HepG2 (cell line): ENCODE data around the gene DAZL. TPM values are rescaled to one million over a fixed set of nuclear protein-coding genes. Genes with fewer than 3 reads are reported as not detected.

Experiments
- ATAC-seq: fragments of 200-7000 bp; cut with Tn5 transposase; 3 replicates; pipeline ENCODE4 v1.9.1; 2020; ENCODE audit warnings: mild to moderate bottlenecking, moderate library complexity
- BruUV-seq: library from RNA; stranded (reverse); fragments of 400-500 nt; replicated peaks from 2 replicates; lab custom pipeline; 2021; lab: Mats Ljungman, UMichigan
- CTCF ChIA-PET: fragments of 300-600 bp; formaldehyde crosslinking; extraction: SDS; loops from one replicate; lab custom pipeline; 2021; ENCODE audit warnings: low total read pairs, inconsistent platforms, low intra/inter-chr PET ratio; lab: Yijun Ruan, JAX
- POLR2A ChIA-PET: fragments of 350-600 bp; sonication (Branson Sonifier 250); formaldehyde crosslinking; loops from one replicate; lab custom pipeline; 2020; ENCODE audit warnings: antibody characterized with exemption, inconsistent platforms; lab: Yijun Ruan, JAX
- DNase-seq: peaks from one replicate; pipeline ENCODE4 v3.0.0-alpha.2; 2015; ENCODE audit warnings: low spot score
- FAIRE-seq: peaks from 3 replicates; lab custom pipeline; 2011; peaks lifted over from hg19 to GRCh38; lab: Jason Lieb, UNC
- H2AFZ ChIP-seq: one replicate; pipeline ENCODE4 v1.6.1; 2011; ENCODE audit warnings: low read length, inconsistent platforms
- H3K27ac ChIP-seq: fragments of 300-600 bp; 3 replicates; pipeline ENCODE4 v1.8.0; 2011; ENCODE audit warnings: mixed run types, mild to moderate bottlenecking, mixed read lengths, low read length, inconsistent platforms; ENCODE audit not compliant: insufficient read depth; ENCODE audit errors: extremely low read length
- H3K27me3 ChIP-seq, 2 experiments: fragments of 200-600 bp in 1 of 2; 2 replicates in 1 of 2; 3 replicates in 1 of 2; pipeline versions ENCODE4 v1.6.0 to v1.8.0; 2011; ENCODE audit warnings: low read length in 2 of 2, mild to moderate bottlenecking in 2 of 2, moderate library complexity in 2 of 2, inconsistent platforms in 1 of 2; ENCODE audit not compliant: insufficient read depth in 2 of 2, control insufficient read depth in 1 of 2
- H3K36me3 ChIP-seq, 2 experiments: fragments of 200-600 bp in 1 of 2; replicated peaks in 1 of 2; 2 replicates in 1 of 2; 3 replicates in 1 of 2; pipeline versions ENCODE4 v1.5.1 to v1.8.0; 2011; ENCODE audit warnings: low read length in 2 of 2, inconsistent platforms in 1 of 2; ENCODE audit not compliant: insufficient read depth in 2 of 2, control insufficient read depth in 1 of 2
- H3K4me1 ChIP-seq: 2 replicates; pipeline ENCODE4 v1.5.1; 2012; ENCODE audit warnings: low read length, inconsistent platforms; ENCODE audit not compliant: insufficient read depth
- H3K4me2 ChIP-seq: 2 replicates; pipeline ENCODE4 v1.6.0; 2011; ENCODE audit warnings: low read depth, low read length, inconsistent platforms
- H3K4me3 ChIP-seq, 3 experiments: fragments of 200-600 bp in 1 of 3; sonication (generic), shearing (Covaris generic) in 1 of 3; replicated peaks in 1 of 3; 2 replicates each; pipeline ENCODE4 v1.5.1; 2011 to 2016; ENCODE audit warnings: low read length in 3 of 3, inconsistent platforms in 2 of 3, low read depth in 2 of 3, mild to moderate bottlenecking in 2 of 3, control low read depth in 1 of 3, mixed read lengths in 1 of 3; ENCODE audit not compliant: insufficient read depth in 1 of 3
- H3K79me2 ChIP-seq: one replicate; pipeline ENCODE4 v1.6.1; 2011; ENCODE audit warnings: low read length, inconsistent platforms; ENCODE audit not compliant: insufficient read depth
- H3K9ac ChIP-seq: 2 replicates; pipeline ENCODE4 v1.6.0; 2011; ENCODE audit warnings: mild to moderate bottlenecking, low read depth, low read length, inconsistent platforms; ENCODE audit not compliant: insufficient read depth
- H3K9me3 ChIP-seq: 2 replicates; pipeline ENCODE4 v1.5.1; 2012; ENCODE audit warnings: mild to moderate bottlenecking, low read length
- H4K20me1 ChIP-seq: 2 replicates; pipeline ENCODE4 v1.6.0; 2011; ENCODE audit warnings: inconsistent platforms, mild to moderate bottlenecking, low read length, moderate library complexity; ENCODE audit not compliant: insufficient read depth
- CBX2 ChIP-seq, 2 experiments: fragments of 200-600 bp in 1 of 2; sonication (generic); formaldehyde crosslinking in 1 of 2; IDR thresholded peaks; 2 replicates each; pipeline versions ENCODE4 v1.7.0 to v1.8.1; 2018 to 2022; ENCODE audit warnings: low read depth in 2 of 2, low read length in 1 of 2, mild to moderate bottlenecking in 1 of 2, missing genetic modification reagents in 1 of 2
- E2F1 ChIP-seq: sonication (generic); formaldehyde crosslinking; IDR thresholded peaks from 2 replicates; pipeline ENCODE4 v1.5.0; 2020; ENCODE audit warnings: missing genetic modification reagents
- HMGXB4 ChIP-seq, 2 experiments: sonication (generic) in 1 of 2; formaldehyde crosslinking in 1 of 2; IDR thresholded peaks; 2 replicates each; pipeline versions ENCODE4 v1.4.0 to v1.6.1; 2018 to 2020; ENCODE audit warnings: missing genetic modification reagents in 2 of 2, borderline replicate concordance in 1 of 2, low read depth in 1 of 2, mild to moderate bottlenecking in 1 of 2, missing biosample characterization in 1 of 2
- HOXA5 ChIP-seq: sonication (generic); formaldehyde crosslinking; IDR thresholded peaks from 2 replicates; pipeline ENCODE4 v1.4.0; 2020; ENCODE audit warnings: missing genetic modification reagents
- MEIS1 ChIP-seq: sonication (generic); formaldehyde crosslinking; IDR thresholded peaks from 2 replicates; pipeline ENCODE4 v1.9.0; 2021; ENCODE audit warnings: mild to moderate bottlenecking, missing genetic modification reagents, moderate library complexity, borderline replicate concordance
- WGBS: methylation state at CpG from one replicate; pipeline ENCODE4 v1.1.6; 2017; ENCODE audit warnings: low lambda C conversion rate; 5-methylcytosine and 5-hydroxymethylcytosine counted together
- in situ Hi-C: cut with HindIII; loops from 2 replicates; pipeline ENCODE4 v1.10.0; 2017; ENCODE audit warnings: low pct_unique_long_range_greater_than_20kb; ENCODE audit not compliant: extremely low pct_ligation_motif_present
- intact Hi-C: fragments of 100-400 bp; cut with micrococcal nuclease; formaldehyde crosslinking; loops from one replicate; pipeline ENCODE4 v1.10.0; 2022; ENCODE audit not compliant: unreplicated experiment
- polyA plus RNA-seq, 8 experiments: library from polyadenylated mRNA; depleted of rRNA in 3 of 8; stranded (reverse) in 7 of 8; unstranded in 1 of 8; fragments of >200 nt; fragmentation: Illumina TruSeq in 4 of 8; extraction: Trizol in 4 of 8; gene quantifications; 2 replicates each; pipeline versions ENCODE4 v1.2.1 to v1.2.3, GENCODE V29; 2011 to 2016; ENCODE audit warnings: low read depth in 4 of 8, missing spikeins in 1 of 8, mixed read lengths in 1 of 8; ENCODE audit not compliant: insufficient read depth in 1 of 8
- total RNA-seq, 5 experiments: library from RNA; depleted of rRNA; stranded (reverse); fragments of >200 nt; fragmentation: Illumina TruSeq; extraction: Trizol; gene quantifications; 2 replicates each; pipeline ENCODE4 v1.2.3, GENCODE V29; 2016; ENCODE audit warnings: low read depth in 1 of 5

Gene DAZL
- total and polyA plus RNA-seq, 2 of the 13 experiments (the other 11 are each of a cell fraction or from before 2014, with no cell fraction given) = not detected

- H3K4me3 ChIP-seq = no peak overlapping the region
- intact Hi-C loops = no loop called here
- H3K4me1 ChIP-seq = no peaks in the 10 kb centered on the region
- FAIRE-seq (no peak), DNase-seq (no peak), ATAC-seq (no peak)
- no peak overlapping the region for H3K27ac ChIP-seq
- no peaks in the 10 kb centered on the region for H3K27me3 ChIP-seq
- BruUV-seq = no TSS peak
- 0% methylated on average over 2 of the region's 2 CpGs for WGBS
- in situ Hi-C loops = loop anchor here (10.0 to 25.0 kb wide), 2 partner anchors 427 to 795 kb away; no protein-coding TSS in a partner anchor
- H3K4me2 ChIP-seq = no peak overlapping the region
- no peaks in the 10 kb centered on the region for H3K36me3 ChIP-seq
- H4K20me1 ChIP-seq = no peaks in the 10 kb centered on the region
- ChIA-PET CTCF (no interaction called here), POLR2A (no interaction called here)
- TF ChIP-seq HOXA5 (CRISPR knock-in tag) (no peak), MEIS1 (no peak), CBX2 (IDR thresholded peaks at IDR 0.05; ENCODE audit: low read depth, low read length) (no peak), CBX2 (CRISPR knock-in tag; IDR thresholded peaks at IDR 0.05; ENCODE audit: low read depth) (no peak), E2F1 (CRISPR knock-in tag) (no peak), HMGXB4 (CRISPR knock-in tag; IDR thresholded peaks at IDR 0.05; ENCODE audit: borderline replicate concordance in 1 of 2, low read depth in 1 of 2) (no peak)
- no peaks in the 10 kb centered on the region for H3K9me3 ChIP-seq
- H3K9ac ChIP-seq = no peak overlapping the region
- H2AFZ ChIP-seq = no peak overlapping the region
- no peaks in the 10 kb centered on the region for H3K79me2 ChIP-seq
These were observed 4.8 kb upstream of the DAZL start for GRCh38 chr3:16609927-16610580.
